Stimulated activated naive CD4-positive, alpha-beta T cell (primary cell): Measurements from ENCODE around the gene SZT2.

Experiments used
- DNase-seq, 6 experiments: peaks; one replicate each; lab custom pipeline; 2025; lab: John Stamatoyannopoulos, UW

SZT2 gene

GRCh38 chr1:43423672-43424550 is 34.2 kb downstream of the SZT2 start:
- no peak for DNase-seq

GRCh38 chr1:43425045-43425444 is 35.3 kb downstream of the SZT2 start:
- DNase-seq: no peak

- no peak for DNase-seq
Observed at GRCh38 chr1:43426221-43426620, 36.5 kb downstream of the SZT2 start.

GRCh38 chr1:43427524-43427923 is 37.8 kb downstream of the SZT2 start:
- no peak for DNase-seq

GRCh38 chr1:43427941-43428340 is 38.2 kb downstream of the SZT2 start:
- DNase-seq: no peak

GRCh38 chr1:43430831-43431230 is 41.1 kb downstream of the SZT2 start:
- DNase-seq: no peak

- no peak for DNase-seq
Observed at GRCh38 chr1:43431676-43432075, 42.0 kb downstream of the SZT2 start.

GRCh38 chr1:43432171-43432860 is 42.6 kb downstream of the SZT2 start:
- no peak for DNase-seq

GRCh38 chr1:43432907-43433306 is 43.2 kb downstream of the SZT2 start:
- no peak for DNase-seq

GRCh38 chr1:43434256-43434655 is 44.6 kb downstream of the SZT2 start:
- no peak for DNase-seq

GRCh38 chr1:43435146-43436145 is 45.7 kb downstream of the SZT2 start:
- no peak for DNase-seq

- no peak for DNase-seq
Observed at GRCh38 chr1:43436371-43436770, 46.7 kb downstream of the SZT2 start.

- no peak for DNase-seq
Observed at GRCh38 chr1:43437031-43437973, 47.6 kb downstream of the SZT2 start.

GRCh38 chr1:43438006-43438405 is 48.3 kb downstream of the SZT2 start:
- no peak for DNase-seq

GRCh38 chr1:43438576-43438952 is 48.9 kb downstream of the SZT2 start:
- DNase-seq: no peak

GRCh38 chr1:43438953-43439581 is 49.4 kb downstream of the SZT2 start:
- DNase-seq: no peak

GRCh38 chr1:43439781-43440180 is 50.1 kb downstream of the SZT2 start:
- no peak for DNase-seq

GRCh38 chr1:43440358-43440757 is 50.7 kb downstream of the SZT2 start:
- no peak for DNase-seq

GRCh38 chr1:43441166-43441893 is 51.6 kb downstream of the SZT2 start:
- no peak for DNase-seq
